Thyroid gland (tissue), 4 donors: ENCODE results near the gene CTIF.

ENCODE experiments used
- POLR2A ChIP-seq, 2 donors: fragments of 450-650 bp; IDR thresholded peaks; one replicate each; pipeline ENCODE4 v1.6.1; 2017; ENCODE audit warnings: antibody characterized with exemption in 2 of 2, mild to moderate bottlenecking in 2 of 2, moderate library complexity in 1 of 2
- TF ChIP-seq, protein P1 (sequence below), 6 experiments: fragments of 200-600 bp in 3 of 6; fragments of 450-650 bp in 3 of 6; sonication (generic) in 3 of 6; IDR thresholded peaks; one replicate each; pipeline ENCODE4 v1.5.1; 2016 to 2019; ENCODE audit warnings: antibody characterized with exemption in 6 of 6, mild to moderate bottlenecking in 2 of 6, inconsistent platforms in 1 of 6, moderate library complexity in 1 of 6

DNA sequence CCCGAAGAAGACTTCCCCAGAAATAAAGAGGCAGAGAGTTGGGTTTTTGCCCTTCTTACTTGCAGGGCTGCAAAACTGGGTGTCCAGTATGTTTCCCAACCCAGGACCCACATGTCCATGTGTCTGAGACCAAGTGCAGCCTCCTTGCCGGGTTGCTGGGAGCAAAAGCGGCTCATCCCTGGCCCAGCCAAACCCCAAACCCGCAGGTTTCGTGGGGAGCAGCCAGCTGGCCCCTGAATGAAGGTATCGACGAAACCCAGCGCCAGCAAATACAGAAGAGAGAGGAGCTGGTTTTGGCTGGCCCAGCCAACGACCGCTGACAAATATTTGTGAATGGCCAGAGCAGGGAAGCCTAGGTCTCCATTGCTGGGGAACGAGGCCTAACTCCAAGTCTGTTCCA, 214.9 kb downstream of the CTIF start:
- TF ChIP-seq POLR2A (IDR thresholded peaks at IDR 0.05) = no peak
- TF ChIP-seq, protein P1, sequence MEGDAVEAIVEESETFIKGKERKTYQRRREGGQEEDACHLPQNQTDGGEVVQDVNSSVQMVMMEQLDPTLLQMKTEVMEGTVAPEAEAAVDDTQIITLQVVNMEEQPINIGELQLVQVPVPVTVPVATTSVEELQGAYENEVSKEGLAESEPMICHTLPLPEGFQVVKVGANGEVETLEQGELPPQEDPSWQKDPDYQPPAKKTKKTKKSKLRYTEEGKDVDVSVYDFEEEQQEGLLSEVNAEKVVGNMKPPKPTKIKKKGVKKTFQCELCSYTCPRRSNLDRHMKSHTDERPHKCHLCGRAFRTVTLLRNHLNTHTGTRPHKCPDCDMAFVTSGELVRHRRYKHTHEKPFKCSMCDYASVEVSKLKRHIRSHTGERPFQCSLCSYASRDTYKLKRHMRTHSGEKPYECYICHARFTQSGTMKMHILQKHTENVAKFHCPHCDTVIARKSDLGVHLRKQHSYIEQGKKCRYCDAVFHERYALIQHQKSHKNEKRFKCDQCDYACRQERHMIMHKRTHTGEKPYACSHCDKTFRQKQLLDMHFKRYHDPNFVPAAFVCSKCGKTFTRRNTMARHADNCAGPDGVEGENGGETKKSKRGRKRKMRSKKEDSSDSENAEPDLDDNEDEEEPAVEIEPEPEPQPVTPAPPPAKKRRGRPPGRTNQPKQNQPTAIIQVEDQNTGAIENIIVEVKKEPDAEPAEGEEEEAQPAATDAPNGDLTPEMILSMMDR (IDR thresholded peaks at IDR 0.05) = no peak
